Suppressor macrophage treated with lipopolysaccharide for 1 hour (primary cell): ENCODE data around the gene ZBP1.

Experiments used
- DNase-seq, 3 donors: peaks; one replicate each; pipeline ENCODE4 v3.0.0-alpha.2; 2020 to 2022

Gene ZBP1

DNA sequence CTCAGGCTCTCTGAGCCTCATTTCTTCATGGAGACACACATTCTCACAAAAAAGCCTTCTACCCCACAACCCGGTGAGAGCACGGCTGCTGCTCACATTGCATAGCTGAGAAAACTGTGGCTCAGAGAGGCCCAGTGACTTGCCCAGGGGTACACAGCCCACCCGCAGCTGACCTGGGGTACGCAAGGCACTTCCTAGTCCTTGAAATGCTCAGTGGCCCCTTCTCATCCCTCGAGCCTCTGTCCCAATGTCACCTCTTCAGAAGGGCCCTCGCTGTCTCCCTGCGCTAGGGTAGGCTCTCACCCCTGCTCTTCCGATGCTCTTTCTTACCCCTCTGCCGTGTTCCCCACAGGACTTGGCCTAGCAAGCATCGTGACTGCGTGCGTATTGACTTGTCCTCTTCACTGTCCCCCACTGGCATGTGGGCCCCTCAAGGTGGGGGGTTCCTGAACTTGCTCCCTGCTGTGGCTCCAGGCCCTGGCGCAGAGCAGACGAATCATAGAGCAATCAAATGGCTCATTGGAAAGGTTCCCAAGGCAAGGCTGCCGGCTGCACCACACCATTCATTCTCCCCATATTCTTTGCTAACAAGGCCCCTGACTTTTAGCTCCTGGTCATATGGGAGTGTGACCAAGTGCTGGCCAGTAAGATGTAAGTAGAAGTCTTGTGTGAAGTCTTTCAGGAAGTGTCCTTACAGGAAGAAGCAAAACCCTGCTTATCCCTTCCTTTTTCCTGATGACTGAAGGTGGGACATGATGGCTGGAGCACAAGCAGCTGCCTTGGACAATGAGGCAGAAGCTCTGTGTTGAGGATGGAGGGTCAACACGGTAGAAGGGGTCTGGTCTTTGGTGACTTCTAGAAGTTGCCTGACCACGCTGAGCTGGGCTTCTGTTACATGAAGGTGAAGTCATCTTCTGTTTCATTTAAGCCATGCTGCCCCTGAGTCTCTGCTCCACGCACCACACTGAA, 36.7 kb downstream of the ZBP1 start:
- no peak for DNase-seq

DNA sequence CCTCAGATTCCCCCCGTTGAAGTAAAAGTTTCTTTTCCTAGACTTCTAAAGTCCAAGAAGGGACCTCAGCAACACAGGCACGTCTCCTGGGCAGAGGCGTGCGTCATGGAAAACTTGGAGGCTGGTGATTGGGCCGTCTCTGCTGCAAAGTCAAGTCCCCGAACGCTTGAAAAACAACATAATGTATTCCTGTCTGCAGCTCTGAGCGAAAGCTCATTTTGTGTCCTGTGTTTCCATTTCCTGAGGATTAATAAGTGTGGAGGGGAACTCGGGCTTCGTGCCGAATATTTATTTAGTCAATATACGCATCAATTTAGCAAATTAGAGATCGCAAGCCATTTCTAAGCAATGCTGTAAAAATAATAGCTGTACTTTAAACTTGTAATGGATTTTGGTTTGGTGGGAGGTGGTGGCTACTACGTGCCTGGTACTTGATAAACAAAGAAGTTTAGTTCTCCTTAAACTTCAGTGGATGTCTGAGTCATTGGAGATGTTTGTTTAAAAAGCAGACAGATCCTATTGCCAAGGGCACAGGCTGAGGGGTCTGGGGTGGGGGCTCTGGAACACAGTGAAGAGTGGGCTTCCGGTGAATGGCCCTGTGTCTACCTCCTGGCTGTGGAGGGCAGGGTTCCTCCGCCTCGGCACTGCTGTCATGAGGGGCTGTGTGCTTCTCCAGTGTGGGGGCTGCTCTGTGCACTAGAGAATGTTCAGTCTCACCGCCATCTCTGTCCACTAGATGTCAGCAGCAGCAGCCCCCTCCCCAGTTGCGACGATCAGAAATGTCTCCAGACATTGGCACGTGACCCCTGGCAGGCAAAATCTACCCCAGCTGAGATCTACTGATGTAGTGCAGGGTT, 37.6 kb downstream of the ZBP1 start:
- no peak for DNase-seq

DNA sequence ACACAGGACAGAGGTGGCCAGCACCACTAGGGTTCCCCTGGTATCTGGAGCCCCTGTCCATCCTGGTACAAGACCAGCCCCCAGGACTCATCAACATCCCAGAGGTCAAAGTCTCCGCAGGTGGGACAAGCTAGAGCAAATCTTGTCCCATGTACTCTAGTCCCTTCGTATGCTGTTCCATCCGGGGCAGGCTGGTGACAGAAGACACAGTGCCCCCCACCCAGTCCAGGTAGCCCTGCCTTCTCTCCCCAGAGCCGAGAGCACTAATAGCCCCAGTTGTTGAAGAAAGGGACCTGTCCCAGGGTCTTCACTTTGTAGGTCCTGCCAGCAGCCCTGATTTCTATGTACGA, 38.2 kb downstream of the ZBP1 start:
- no peak for DNase-seq

DNA sequence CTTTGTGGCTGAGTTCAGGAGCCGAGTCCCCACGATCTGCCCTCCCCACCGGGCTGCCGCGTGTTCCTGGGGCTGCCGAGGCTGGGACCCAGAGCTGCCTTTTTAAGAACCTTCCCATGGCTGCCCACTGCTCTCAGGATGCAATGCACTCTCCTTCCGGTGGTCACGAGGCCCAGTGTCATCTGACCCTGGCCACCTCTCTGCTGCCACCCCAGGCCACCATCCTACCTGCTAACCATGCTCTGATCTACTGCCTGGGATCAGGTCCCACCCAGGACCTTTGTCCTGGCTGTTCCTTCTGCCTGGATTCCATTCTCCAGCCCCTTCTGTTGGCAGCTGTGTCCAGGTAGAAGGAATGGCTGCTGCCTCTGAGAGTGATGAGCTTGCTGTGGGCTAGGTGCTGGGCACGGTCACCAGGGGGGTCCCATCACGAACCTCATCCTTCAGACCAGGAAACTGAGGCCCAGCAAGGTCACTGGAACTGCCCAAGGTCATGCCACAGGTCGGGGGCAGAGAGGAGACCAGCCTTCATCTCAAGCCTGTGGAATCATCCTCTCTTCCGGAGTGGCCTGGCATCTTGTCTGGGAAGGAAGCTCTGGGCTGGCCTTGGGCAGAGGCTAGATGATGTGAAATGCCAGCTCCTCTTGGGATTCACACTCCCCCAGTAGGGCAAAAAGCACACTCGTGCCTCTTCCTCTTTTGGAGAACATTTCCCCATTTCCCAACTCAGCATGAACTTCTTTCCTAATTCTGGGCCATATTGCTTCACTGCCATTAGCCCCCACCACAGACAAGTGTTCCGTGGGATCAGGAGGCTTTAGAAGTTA, 38.8 kb downstream of the ZBP1 start:
- DNase-seq = peak; percentile 75 to 88 (median 80)

DNA sequence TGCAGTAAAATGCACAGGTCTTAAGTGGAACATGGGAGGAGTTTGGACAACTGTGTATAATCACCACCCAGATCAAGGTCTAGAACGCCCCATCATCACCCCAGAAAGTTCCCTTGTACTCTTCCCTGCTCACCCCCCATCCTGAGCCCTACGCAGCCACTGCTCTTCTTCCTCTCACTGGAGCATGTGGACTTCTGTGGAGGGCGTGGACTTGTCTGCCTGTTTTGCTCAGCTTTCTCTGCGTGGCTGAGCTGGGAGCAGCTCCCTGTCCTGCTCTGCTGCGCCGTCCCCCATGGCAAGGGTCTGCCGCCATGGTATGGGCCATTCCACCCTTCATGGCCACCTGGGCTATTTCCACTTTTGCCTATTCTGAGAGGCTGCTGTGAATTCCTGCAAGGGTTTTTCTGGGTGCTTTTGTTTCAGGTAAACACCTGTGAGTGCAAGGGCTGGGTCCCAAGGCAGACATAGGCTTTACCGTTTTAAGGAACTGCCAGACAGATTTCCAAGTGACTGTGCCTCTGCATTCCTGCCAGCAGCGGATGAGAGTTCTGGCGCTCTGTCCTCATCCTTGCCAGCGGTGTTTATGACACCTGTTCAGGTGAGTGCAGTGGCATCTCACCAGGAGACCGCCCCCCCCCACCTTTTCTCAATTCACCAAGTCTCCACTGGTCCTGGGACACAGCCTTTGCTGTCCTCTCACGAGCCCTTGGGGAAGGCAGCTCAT, 39.6 kb downstream of the ZBP1 start:
- DNase-seq = no peak

DNA sequence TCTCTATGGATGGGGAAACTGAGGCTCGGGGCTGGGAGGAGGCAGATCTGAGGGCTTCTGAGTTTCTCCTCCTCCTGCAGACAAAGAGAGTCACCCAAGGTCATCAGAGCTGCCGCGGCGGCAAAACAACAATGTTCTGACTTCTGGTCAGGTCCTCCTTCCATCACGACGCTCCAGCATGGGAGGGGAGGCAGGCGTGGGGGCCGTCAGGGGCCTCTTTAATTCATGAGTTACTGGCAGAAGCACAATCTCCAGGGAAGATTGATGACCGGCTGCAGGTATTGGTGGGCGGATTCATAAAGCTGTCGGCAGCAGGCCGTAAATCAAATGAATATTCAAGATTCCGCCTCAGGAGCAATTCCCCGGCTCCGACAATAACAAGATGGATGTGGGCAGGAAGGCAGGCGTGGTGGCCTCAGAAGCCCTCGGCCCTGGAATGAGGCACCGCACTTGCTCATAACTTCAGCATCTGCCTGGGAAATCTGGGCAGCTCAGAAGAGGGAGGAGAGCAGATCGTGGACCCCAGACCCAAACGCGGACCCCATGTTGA, 40.3 kb downstream of the ZBP1 start:
- DNase-seq = no peak

DNA sequence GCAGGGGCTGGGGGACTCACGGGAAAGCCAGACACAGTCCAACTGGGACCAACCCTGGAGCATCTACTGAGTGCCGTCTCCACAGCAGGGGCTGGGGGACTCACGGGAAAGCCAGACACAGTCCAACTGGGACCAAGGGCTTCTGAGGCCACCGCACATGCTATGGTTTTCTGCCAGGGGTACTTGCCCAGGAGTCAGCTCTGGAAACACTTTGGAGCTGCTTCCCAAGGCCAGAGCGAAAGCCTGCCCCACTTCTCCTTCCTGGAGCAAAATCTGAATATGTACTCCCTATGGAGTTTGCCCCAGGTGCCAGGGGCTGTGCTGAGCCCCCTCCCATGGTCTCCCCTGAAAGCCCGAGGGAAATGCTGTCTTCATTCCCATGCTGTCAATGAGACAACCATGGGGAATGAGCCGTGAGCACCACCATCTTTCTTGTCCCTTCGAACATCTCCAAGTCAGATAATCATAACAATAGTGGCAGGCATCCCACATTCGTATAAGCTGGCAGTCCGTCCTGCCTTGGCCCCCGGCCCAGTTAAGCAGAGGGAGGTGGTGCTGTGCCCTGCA, 40.8 kb downstream of the ZBP1 start:
- DNase-seq = no peak

DNA sequence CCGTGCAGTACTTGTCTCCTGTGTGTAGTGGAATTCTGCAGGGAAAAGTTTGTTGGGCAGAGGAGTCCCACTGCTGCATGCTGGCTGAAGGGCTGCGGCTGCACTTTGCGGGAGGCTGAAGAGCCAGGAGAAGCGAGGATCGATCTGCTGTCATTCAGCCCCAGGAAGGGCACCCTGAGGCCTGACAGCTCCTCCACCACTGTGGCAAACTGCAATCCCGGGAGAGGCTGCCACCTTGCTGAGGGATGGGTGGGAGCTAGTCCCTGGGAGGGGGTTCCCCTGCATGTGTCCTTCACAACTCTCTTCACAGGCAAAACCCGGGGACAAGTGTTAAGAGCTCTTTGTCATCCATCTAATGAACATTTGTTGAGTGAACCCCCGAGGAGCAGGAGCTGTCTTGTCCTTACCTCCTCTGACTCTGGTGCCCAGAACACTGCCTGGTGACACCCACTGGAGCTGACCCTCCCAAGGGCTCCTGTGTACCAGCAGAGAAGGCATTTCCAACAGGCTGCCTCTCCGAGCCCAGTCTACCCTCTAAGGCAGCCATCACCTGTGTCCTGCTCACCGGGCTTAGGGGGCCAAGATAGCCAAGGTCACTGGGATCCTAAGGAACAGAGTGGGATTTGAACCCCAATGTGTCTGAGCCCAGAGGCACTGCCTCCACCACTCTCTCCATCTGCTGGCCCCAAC, 41.6 kb downstream of the ZBP1 start:
- DNase-seq = no peak

DNA sequence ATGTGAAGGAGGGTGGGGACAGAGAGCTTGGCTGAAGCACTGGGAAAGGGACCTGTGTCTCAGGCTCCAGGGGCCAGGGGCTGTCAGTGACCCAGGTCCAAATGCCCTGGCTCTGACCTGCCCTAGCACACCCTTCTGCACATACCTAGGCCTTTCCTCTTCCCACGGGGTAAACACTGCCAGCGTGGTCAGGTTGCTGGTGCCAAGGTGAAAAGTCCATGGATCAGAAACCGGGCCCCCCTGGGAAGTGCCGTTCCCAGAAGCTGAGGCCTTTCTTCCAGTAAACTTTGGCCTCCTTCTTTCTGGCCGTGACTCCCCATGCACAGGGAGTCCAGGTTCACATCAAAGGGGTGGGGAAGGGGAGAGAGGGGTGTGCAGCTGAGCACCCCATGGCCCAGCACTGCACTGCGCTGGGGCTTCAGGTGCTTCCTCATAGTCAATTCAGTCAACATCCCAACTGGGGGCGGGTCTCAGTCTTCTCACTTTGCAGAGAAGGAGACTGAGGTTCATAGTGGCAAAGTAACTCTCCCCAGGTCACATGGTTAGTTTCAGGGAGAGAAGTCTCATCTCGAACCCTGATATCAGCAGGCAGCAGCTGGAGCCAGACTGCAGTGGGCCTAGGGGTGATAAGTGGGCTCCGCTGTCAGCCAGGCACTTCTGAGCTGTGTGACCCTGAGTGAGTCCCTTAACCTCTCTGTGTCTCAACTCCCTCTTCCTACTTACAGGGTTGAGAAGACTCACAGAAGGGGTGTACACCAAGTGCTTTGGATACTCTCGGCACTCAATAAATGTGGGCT, 42.3 kb downstream of the ZBP1 start:
- no peak for DNase-seq

DNA sequence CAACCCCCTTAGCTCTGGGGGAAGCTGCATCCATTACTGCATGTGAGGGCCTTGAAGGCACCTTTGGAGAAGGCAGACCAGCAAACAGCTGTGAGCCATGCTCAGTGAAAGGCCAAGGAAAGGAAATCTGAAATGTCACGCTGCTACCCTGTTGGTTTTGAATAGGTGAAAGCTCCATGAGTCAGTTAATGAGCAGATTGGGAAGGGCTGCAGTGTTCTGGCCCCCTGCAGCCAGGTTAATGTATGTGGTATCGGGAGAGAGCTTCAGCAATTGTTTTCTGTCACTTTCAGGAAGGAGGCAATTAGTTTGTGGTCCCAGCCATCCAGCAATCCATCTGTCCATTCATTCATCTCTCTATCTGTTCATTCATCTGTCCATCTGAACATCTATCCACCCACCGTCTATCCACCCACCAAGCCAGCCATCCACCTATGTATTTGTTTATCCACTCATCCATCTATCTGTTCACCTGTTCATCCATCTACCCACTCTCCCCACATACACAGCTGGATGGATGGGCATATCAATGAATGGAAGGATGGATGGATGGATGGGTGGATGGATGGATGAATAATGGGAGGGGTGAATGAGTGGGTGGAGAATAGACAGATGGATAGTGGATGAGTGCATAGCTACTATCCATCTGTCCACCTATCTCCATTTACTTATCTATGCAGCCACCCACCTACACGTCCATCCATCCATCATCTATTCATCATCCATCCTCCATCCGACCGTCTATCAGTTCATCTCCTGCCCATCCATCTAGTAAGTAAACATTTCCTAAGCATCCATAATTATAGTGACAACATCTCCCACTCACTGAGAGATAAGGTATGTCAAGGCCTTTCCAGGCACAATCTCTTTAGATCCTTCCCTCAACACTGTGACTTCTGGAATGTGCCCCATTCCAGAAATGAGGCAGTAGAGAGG, 43.3 kb downstream of the ZBP1 start:
- no peak for DNase-seq

DNA sequence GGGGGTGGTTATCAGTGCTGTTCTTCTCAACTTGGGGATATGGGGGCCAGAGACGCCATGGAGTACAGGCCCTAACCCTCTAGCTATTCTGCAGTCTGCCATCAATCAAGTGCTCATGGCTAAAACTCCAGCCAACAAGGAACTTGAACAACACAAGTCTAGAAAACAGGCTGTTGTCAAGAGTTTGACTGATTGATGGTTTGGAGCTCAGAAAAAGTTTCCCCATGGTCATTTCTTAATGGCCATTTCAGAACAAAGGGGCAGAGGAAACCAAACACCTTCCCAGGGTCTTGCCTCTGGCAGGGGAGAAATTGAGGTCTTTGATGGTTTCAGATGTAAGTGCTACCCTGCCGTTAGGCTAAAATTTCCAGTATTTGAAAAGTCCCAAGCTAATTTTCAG, 44.2 kb downstream of the ZBP1 start:
- no peak for DNase-seq

DNA sequence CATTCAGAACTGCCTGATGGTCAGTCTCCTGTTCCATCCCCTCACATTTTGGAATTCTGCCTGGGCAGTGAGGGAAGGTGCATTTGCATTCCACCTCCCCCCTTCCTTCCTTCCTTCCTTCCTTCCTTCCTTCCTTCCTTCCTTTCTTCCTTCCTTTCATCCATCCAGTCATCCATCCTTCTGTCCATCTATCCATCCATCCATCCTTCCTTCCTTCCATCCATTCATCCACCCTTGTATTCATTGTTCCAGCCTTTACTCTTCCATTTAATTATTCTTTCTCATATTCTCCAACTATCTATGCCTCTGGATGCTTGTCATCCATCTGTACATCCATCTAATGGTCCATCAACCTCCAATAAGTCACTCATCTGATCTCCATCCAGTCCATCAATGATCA, 45.3 kb downstream of the ZBP1 start:
- DNase-seq = no peak

DNA sequence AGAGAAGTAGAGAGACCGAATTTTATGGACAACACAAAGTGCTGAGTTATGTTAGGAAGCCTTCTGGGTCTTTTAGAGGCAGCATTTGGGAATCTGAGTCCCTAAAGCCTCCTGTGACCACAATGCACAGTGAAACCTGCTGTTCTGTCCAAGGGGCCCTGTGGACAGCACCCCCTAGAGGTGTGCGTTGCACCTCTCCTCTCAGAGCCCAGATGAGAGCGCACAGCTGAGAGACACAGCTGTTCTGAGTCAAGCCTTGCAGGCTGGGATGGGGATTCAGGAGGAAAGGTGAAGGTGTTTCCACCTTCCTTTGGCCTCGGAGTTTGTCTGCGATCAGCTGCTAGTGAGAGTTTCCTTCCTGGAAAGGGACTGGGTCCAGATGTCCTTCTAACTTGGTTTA, 46.3 kb downstream of the ZBP1 start:
- DNase-seq = no peak

DNA sequence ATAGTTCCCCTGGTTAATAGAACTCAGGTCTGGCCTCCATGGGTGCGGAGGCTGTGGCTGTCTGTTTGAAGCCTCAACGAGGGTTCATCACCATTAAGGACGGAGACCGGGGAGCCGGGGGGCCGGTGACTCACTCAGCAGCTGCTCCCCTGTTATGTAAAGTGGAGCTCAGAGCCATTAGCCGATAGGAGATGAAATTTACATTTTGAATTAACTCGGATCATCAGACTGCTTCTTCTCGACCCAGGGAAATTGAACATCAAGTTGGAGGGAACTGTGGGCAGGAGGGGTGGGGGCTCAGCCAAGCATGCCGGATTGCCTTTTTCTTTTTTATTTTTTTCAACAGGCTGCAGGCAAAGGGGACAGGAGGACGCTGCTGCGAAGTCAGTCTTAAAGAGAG, 47.0 kb downstream of the ZBP1 start:
- no peak for DNase-seq

DNA sequence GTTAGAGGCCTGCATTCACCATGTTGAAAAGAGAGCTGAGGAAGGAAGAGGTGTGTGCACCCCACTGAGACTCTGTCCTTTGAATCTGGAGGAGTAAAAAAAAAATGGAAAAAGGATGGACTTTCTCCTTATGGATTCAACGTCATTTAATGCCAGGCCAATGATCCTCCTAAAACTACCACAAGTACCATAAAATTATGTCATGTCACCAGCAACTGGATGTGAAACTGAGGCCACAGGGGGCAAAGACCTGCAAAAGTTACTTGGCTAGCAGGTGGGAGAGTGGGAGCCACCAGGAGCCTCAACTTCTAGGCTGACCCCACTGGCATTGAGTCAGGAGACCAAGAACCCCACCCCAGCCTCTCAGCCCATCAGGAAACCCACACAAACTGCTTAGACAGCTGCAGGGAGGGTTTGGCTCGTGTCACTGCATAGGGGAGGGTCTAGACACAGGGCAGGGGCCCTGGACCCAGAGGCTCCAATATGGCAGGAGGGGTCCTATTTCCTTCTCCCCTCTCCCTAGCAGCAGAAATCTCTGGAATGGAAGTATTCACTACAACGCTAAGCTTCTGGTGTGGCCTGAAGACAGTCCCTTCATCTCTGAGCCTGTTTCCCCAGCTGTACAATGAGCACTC, 48.3 kb downstream of the ZBP1 start:
- DNase-seq = no peak

DNA sequence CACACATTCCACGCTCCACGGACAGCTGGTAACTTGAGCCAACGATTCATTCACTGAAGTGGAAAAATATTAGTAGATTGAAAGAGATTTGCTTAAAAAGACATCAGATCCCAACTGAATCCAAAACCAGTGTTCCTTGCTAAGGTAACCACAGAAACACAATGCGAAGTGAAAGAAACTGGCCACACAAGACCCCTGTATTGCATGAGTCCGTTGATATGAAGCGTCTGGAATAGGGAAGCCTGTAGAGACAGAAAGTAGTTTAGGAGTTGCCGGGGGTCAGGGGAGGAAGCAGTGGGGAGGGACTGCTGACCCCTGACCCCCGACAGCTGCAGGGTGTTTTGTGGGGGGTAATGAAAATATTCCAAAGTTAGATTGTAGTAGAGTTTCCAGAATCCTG, 49.3 kb downstream of the ZBP1 start:
- no peak for DNase-seq

DNA sequence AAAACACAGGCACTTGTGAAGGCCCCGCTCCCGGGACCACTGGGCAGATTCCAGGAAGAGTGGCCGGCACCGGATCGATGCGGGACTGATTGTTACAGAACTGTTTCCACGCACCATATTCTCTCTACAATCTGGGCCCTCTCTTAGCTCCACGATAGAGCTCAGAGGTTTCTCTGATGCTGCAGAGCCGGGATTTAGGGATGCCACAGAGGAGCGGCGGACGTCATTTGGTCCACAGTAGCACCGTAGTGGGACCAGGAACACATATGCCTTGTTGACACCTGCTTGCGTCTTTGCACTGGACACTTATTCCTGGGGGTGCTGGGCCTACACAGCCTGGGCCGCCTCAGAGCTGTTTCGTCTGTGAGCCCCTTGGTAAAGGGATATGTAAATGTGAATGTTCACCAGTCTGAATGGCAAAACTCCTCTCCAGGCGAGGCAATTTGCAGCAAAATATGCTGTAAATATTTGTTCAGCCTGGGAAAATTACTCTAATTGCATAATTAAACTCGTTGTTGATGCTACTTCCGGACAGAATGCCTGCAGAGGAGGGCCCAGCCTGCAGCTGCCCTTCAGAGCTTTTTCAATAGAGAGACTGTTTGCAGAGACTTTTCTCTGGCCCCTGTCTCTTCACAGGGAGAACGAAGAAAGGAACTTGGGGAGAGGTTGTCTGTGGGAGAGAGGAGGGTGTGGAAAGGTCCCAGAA, 49.9 kb downstream of the ZBP1 start:
- DNase-seq = no peak

DNA sequence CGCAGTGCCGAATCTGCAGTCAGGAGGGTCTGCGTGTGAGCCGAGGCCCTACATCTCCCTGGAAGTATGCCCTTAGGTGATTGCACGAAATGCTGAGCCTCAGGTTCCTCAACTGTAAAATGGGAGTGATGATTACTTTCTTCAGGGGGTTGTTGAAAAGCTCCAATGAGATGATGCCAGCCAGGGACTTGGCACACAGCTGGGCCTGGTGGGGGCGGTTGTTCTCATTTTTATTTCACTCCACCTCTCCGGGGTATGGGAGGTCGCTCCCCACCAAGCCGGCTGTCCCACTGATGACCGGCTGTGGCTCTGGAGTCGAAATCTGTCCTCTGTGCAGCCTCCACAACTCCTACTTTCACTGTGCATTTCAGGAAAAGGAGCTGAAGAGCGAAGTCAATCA, 51.3 kb downstream of the ZBP1 start:
- no peak for DNase-seq
